Inferior parietal cortex (tissue), 1 donor: ENCODE measurements around the gene ZNF804B.

Experiments used
- DNase-seq: peaks from one replicate; pipeline ENCODE4 v3.0.0-alpha.2; 2016; ENCODE audit errors: extremely low spot score

The ZNF804B gene

GRCh38 chr7:88967432-88967831 lies 207.9 kb downstream of the ZNF804B start:
- DNase-seq = no peak

- no peak for DNase-seq
Observed at GRCh38 chr7:88969167-88969566, 209.7 kb downstream of the ZNF804B start.

- DNase-seq = no peak
Observed at GRCh38 chr7:88985295-88985694, 225.8 kb downstream of the ZNF804B start.

GRCh38 chr7:89001306-89001705 lies 241.8 kb downstream of the ZNF804B start:
- no peak for DNase-seq

GRCh38 chr7:89002981-89003956 lies 243.8 kb downstream of the ZNF804B start:
- DNase-seq = no peak

GRCh38 chr7:89012016-89012415 lies 252.5 kb downstream of the ZNF804B start:
- no peak for DNase-seq

- no peak for DNase-seq
Observed at GRCh38 chr7:89017695-89018094, 258.2 kb downstream of the ZNF804B start.

- DNase-seq = no peak
Observed at GRCh38 chr7:89021741-89022140, 262.2 kb downstream of the ZNF804B start.

- no peak for DNase-seq
Observed at GRCh38 chr7:89023206-89023605, 263.7 kb downstream of the ZNF804B start.

- DNase-seq = no peak
Observed at GRCh38 chr7:89023877-89024276, 264.4 kb downstream of the ZNF804B start.

- DNase-seq = no peak
Observed at GRCh38 chr7:89027781-89028180, 268.3 kb downstream of the ZNF804B start.

- DNase-seq = no peak
Observed at GRCh38 chr7:89028319-89028718, 268.8 kb downstream of the ZNF804B start.

- no peak for DNase-seq
Observed at GRCh38 chr7:89029864-89030263, 270.4 kb downstream of the ZNF804B start.

GRCh38 chr7:89041240-89041639 lies 281.7 kb downstream of the ZNF804B start:
- no peak for DNase-seq

GRCh38 chr7:89042940-89043339 lies 283.4 kb downstream of the ZNF804B start:
- no peak for DNase-seq

- no peak for DNase-seq
Observed at GRCh38 chr7:89049043-89049442, 289.5 kb downstream of the ZNF804B start.

GRCh38 chr7:89053130-89053529 lies 293.6 kb downstream of the ZNF804B start:
- no peak for DNase-seq

GRCh38 chr7:89054361-89054760 lies 294.9 kb downstream of the ZNF804B start:
- DNase-seq = no peak

GRCh38 chr7:89060234-89060633 lies 300.7 kb downstream of the ZNF804B start:
- DNase-seq = no peak

GRCh38 chr7:89064831-89065230 lies 305.3 kb downstream of the ZNF804B start:
- DNase-seq = no peak

- DNase-seq = no peak
Observed at GRCh38 chr7:89067048-89067447, 307.5 kb downstream of the ZNF804B start.

- DNase-seq = no peak
Observed at GRCh38 chr7:89072081-89072480, 312.6 kb downstream of the ZNF804B start.

- no peak for DNase-seq
Observed at GRCh38 chr7:89073776-89074175, 314.3 kb downstream of the ZNF804B start.

- DNase-seq = no peak
Observed at GRCh38 chr7:89077992-89078391, 318.5 kb downstream of the ZNF804B start.
